Stimulated activated CD4-positive, alpha-beta T cell treated with anti-CD3 and anti-CD28 coated beads, Interleukin-15, amount 100 ng/mL, for 24 hours (primary cell): Measurements from ENCODE around the gene RBSN.
A peak's percentile ranks its signal among the peaks of the same experiment; 100 is the strongest.

Source experiments
- DNase-seq: peaks from one replicate; pipeline ENCODE4 v3.0.0-alpha.2; 2020

Gene RBSN

GRCh38 chr3:15056676-15057404, 42.1 kb downstream of the RBSN start:
- no peak for DNase-seq

GRCh38 chr3:15055019-15055557, 43.9 kb downstream of the RBSN start:
- DNase-seq: peak; percentile 83

- no peak for DNase-seq
Measured at GRCh38 chr3:15053541-15053940, 45.4 kb downstream of the RBSN start.

- DNase-seq: no peak
Measured at GRCh38 chr3:15052335-15053242, 46.4 kb downstream of the RBSN start.

- DNase-seq: peak; percentile 59
Measured at GRCh38 chr3:15051531-15051930, 47.4 kb downstream of the RBSN start.

- DNase-seq: no peak
Measured at GRCh38 chr3:15050405-15051092, 48.4 kb downstream of the RBSN start.

- no peak for DNase-seq
Measured at GRCh38 chr3:15049584-15049983, 49.4 kb downstream of the RBSN start.

- DNase-seq: no peak
Measured at GRCh38 chr3:15045667-15046066, 53.3 kb downstream of the RBSN start.

- no peak for DNase-seq
Measured at GRCh38 chr3:15044326-15044725, 54.6 kb downstream of the RBSN start.

- no peak for DNase-seq
Measured at GRCh38 chr3:15043408-15044171, 55.4 kb downstream of the RBSN start.

- no peak for DNase-seq
Measured at GRCh38 chr3:15042936-15043335, 56.0 kb downstream of the RBSN start.

GRCh38 chr3:15041950-15042349, 57.0 kb downstream of the RBSN start:
- no peak for DNase-seq

- no peak for DNase-seq
Measured at GRCh38 chr3:15040844-15041243, 58.1 kb downstream of the RBSN start.

- no peak for DNase-seq
Measured at GRCh38 chr3:15038306-15038705, 60.6 kb downstream of the RBSN start.

- no peak for DNase-seq
Measured at GRCh38 chr3:15033103-15033502, 65.8 kb downstream of the RBSN start.

- no peak for DNase-seq
Measured at GRCh38 chr3:15032650-15033049, 66.3 kb downstream of the RBSN start.

- no peak for DNase-seq
Measured at GRCh38 chr3:15029625-15030024, 69.3 kb downstream of the RBSN start.

- no peak for DNase-seq
Measured at GRCh38 chr3:15023719-15024118, 75.2 kb downstream of the RBSN start.

- DNase-seq: no peak
Measured at GRCh38 chr3:15023249-15023648, 75.7 kb downstream of the RBSN start.
